Parathyroid adenoma (tissue), 2 donors: Measurements from ENCODE around the gene PDCD1.
"Not testable (repeated sequence)": the region's sequence is repeated elsewhere in the genome, so short reads cannot be mapped to it uniquely, and the experiment has no call there.

Experiments used
- H2AFZ ChIP-seq: fragments of 300-600 bp; sonication (generic); one replicate; pipeline ENCODE4 v1.7.0; 2017; ENCODE audit warnings: antibody characterized with exemption, mild to moderate bottlenecking
- H3K27ac ChIP-seq: fragments of 300-600 bp; sonication (generic); one replicate; pipeline ENCODE4 v1.7.0; 2017
- H3K27me3 ChIP-seq: fragments of 300-600 bp; sonication (generic); one replicate; pipeline ENCODE4 v1.7.0; 2017; ENCODE audit warnings: low read length; ENCODE audit not compliant: control insufficient read depth, insufficient read depth
- H3K36me3 ChIP-seq: fragments of 300-600 bp; sonication (generic); one replicate; pipeline ENCODE4 v1.7.0; 2017; ENCODE audit warnings: low read length; ENCODE audit not compliant: control insufficient read depth, insufficient read depth
- H3K4me1 ChIP-seq: fragments of 300-600 bp; sonication (generic); one replicate; pipeline ENCODE4 v1.7.0; 2017; ENCODE audit warnings: control low read depth
- H3K4me2 ChIP-seq: fragments of 300-600 bp; sonication (generic); one replicate; pipeline ENCODE4 v1.7.0; 2017; ENCODE audit warnings: low read length
- H3K4me3 ChIP-seq: fragments of 300-600 bp; sonication (generic); one replicate; pipeline ENCODE4 v1.7.0; 2017; ENCODE audit warnings: low read depth, low read length
- H3K79me2 ChIP-seq: fragments of 300-600 bp; sonication (generic); one replicate; pipeline ENCODE4 v1.7.0; 2017; ENCODE audit warnings: control low read depth
- H3K9ac ChIP-seq: fragments of 300-600 bp; sonication (generic); one replicate; pipeline ENCODE4 v1.7.0; 2017; ENCODE audit warnings: mild to moderate bottlenecking
- H3K9me3 ChIP-seq: fragments of 300-600 bp; sonication (generic); one replicate; pipeline ENCODE4 v1.7.0; 2017; ENCODE audit warnings: low read length; ENCODE audit not compliant: control insufficient read depth
- CTCF ChIP-seq: fragments of 300-600 bp; sonication (generic); IDR thresholded peaks from one replicate; pipeline ENCODE4 v1.7.0; 2017; ENCODE audit warnings: antibody characterized with exemption, mild to moderate bottlenecking
- donor health status: primary hyperparathyroidism.

PDCD1 gene

GRCh38 chr2:241822264-241822623, 36.5 kb downstream of the PDCD1 start:
- H3K4me3 ChIP-seq = no peak overlapping the region
- no peaks in the 10 kb centered on the region for H3K9me3 ChIP-seq
- H3K4me1 ChIP-seq = no peaks in the 10 kb centered on the region
- no peak overlapping the region for H3K27ac ChIP-seq
- H2AFZ ChIP-seq = no peak overlapping the region
- no peak for TF ChIP-seq CTCF
- H3K27me3 ChIP-seq = no peaks in the 10 kb centered on the region
- no peaks in the 10 kb centered on the region for H3K36me3 ChIP-seq
- H3K9ac ChIP-seq = no peak overlapping the region
- no peak overlapping the region for H3K4me2 ChIP-seq
- no peaks in the 10 kb centered on the region for H3K79me2 ChIP-seq

GRCh38 chr2:241821460-241822263, 37.0 kb downstream of the PDCD1 start:
- Histone ChIP-seq H3K4me3 (no peak overlapping the region), H3K27ac (no peak overlapping the region), H3K79me2 (no peaks in the 10 kb centered on the region), H3K4me1 (no peaks in the 10 kb centered on the region), H2AFZ (no peak overlapping the region), H3K36me3 (no peaks in the 10 kb centered on the region), H3K9ac (no peak overlapping the region), H3K9me3 (no peaks in the 10 kb centered on the region), H3K4me2 (no peak overlapping the region), H3K27me3 (no peaks in the 10 kb centered on the region)
- no peak for TF ChIP-seq CTCF

- no peaks in the 10 kb centered on the region for H3K9me3 ChIP-seq
- no peak overlapping the region for H2AFZ ChIP-seq
- H3K4me2 ChIP-seq = no peak overlapping the region
- no peak overlapping the region for H3K9ac ChIP-seq
- H3K36me3 ChIP-seq = no peaks in the 10 kb centered on the region
- TF ChIP-seq CTCF = no peak
- no peak overlapping the region for H3K27ac ChIP-seq
- no peak overlapping the region for H3K4me3 ChIP-seq
- no peaks in the 10 kb centered on the region for H3K79me2 ChIP-seq
- H3K4me1 ChIP-seq = no peaks in the 10 kb centered on the region
- no peaks in the 10 kb centered on the region for H3K27me3 ChIP-seq
Observed at GRCh38 chr2:241820625-241821384, 37.9 kb downstream of the PDCD1 start.

GRCh38 chr2:241819947-241820624, 38.6 kb downstream of the PDCD1 start:
- H3K4me3 ChIP-seq, H3K4me1 ChIP-seq, H3K9me3 ChIP-seq, H3K4me2 ChIP-seq, H3K36me3 ChIP-seq, H3K27ac ChIP-seq, H3K27me3 ChIP-seq, H2AFZ ChIP-seq, H3K9ac ChIP-seq, H3K79me2 ChIP-seq: not testable (repeated sequence)

- no peaks in the 10 kb centered on the region for H3K4me1 ChIP-seq
- no peak overlapping the region for H3K9ac ChIP-seq
- TF ChIP-seq CTCF = no peak
- no peak overlapping the region for H3K4me3 ChIP-seq
- no peak overlapping the region for H3K27ac ChIP-seq
- H3K79me2 ChIP-seq = no peaks in the 10 kb centered on the region
- H3K27me3 ChIP-seq = no peaks in the 10 kb centered on the region
- no peak overlapping the region for H3K4me2 ChIP-seq
- H3K36me3 ChIP-seq = no peaks in the 10 kb centered on the region
- no peaks in the 10 kb centered on the region for H3K9me3 ChIP-seq
- H2AFZ ChIP-seq = no peak overlapping the region
Observed at GRCh38 chr2:241818943-241819270, 39.8 kb downstream of the PDCD1 start.
